A673 (cell line): ENCODE measurements around the gene MAPK4. TPM values are rescaled to one million over a fixed set of nuclear protein-coding genes. Genes with fewer than 3 reads are reported as not detected.

Experiments used
- BruUV-seq: library from RNA; stranded (reverse); fragments of 400-500 nt; replicated peaks from 2 replicates; lab custom pipeline; 2021; lab: Mats Ljungman, UMichigan
- CTCF ChIA-PET: fragments of 300-600 bp; sonication (Branson Sonifier 250); formaldehyde crosslinking; loops from one replicate; lab custom pipeline; 2022; ENCODE audit warnings: antibody characterized with exemption; lab: Charles Lee
- POLR2A ChIA-PET: fragments of 300-600 bp; sonication (Branson Sonifier 250); formaldehyde crosslinking; loops from one replicate; lab custom pipeline; 2022; ENCODE audit warnings: antibody characterized with exemption; ENCODE audit not compliant: low non-redundant PET; lab: Charles Lee
- DNase-seq: peaks from one replicate; pipeline ENCODE4 v3.0.0-alpha.2; 2015; ENCODE audit warnings: low spot score
- H3K27ac ChIP-seq: fragments of 200-600 bp; sonication (generic); 2 replicates; pipeline ENCODE4 v1.5.1; 2016; ENCODE audit warnings: mixed run types, low read depth, mild to moderate bottlenecking, mixed read lengths, antibody characterized with exemption, low read length; ENCODE audit not compliant: poor library complexity, severe bottlenecking
- H3K27me3 ChIP-seq: fragments of 200-600 bp; sonication (generic); replicated peaks from 2 replicates; pipeline ENCODE4 v1.6.1; 2017; ENCODE audit warnings: mixed run types, low read depth, mild to moderate bottlenecking, mixed read lengths, antibody characterized with exemption, low read length; ENCODE audit not compliant: insufficient read depth, poor library complexity
- H3K36me3 ChIP-seq: fragments of 200-600 bp; sonication (generic); 2 replicates; pipeline ENCODE4 v1.6.1; 2016; ENCODE audit warnings: mixed run types, mild to moderate bottlenecking, mixed read lengths, antibody characterized with exemption, low read length; ENCODE audit not compliant: insufficient read depth, poor library complexity, severe bottlenecking
- H3K4me1 ChIP-seq: fragments of 200-600 bp; sonication (generic); 2 replicates; pipeline ENCODE4 v1.6.1; 2017; ENCODE audit warnings: mixed run types, mild to moderate bottlenecking, mixed read lengths, antibody characterized with exemption, low read length; ENCODE audit not compliant: insufficient read depth, poor library complexity, severe bottlenecking
- H3K4me3 ChIP-seq: fragments of 200-600 bp; sonication (generic); 2 replicates; pipeline ENCODE4 v1.5.1; 2016; ENCODE audit warnings: low read depth, mixed run types, mild to moderate bottlenecking, mixed read lengths, low read length; ENCODE audit not compliant: poor library complexity, severe bottlenecking
- H3K9me3 ChIP-seq: fragments of 200-600 bp; sonication (generic); 2 replicates; pipeline ENCODE4 v1.6.1; 2016; ENCODE audit warnings: mixed run types, low read depth, mild to moderate bottlenecking, mixed read lengths, antibody characterized with exemption, low read length; ENCODE audit not compliant: poor library complexity, severe bottlenecking
- CTCF ChIP-seq: fragments of 300-800, 200-600 bp; sonication (generic); conservative IDR thresholded peaks from 2 replicates; pipeline ENCODE4 v1.5.1; 2017; ENCODE audit warnings: low read depth, mild to moderate bottlenecking, antibody characterized with exemption, low read length, moderate library complexity, mixed read lengths
- EZH2 ChIP-seq: fragments of 200-600 bp; sonication (generic); IDR thresholded peaks from 2 replicates; pipeline ENCODE4 v1.6.1; 2017; ENCODE audit warnings: borderline replicate concordance, low read depth, mild to moderate bottlenecking, mixed read lengths, antibody characterized with exemption, low read length; ENCODE audit not compliant: poor library complexity, severe bottlenecking
- intact Hi-C: fragments of 100-400 bp; cut with micrococcal nuclease; formaldehyde crosslinking; loops from one replicate; pipeline ENCODE4 v1.10.0; 2022; ENCODE audit not compliant: unreplicated experiment
- total RNA-seq: library from RNA; stranded (reverse); gene quantifications from 2 replicates; pipeline ENCODE4 v1.2.3, GENCODE V29; 2021

Gene MAPK4
- total RNA-seq, 1 experiment from 2014 or later, result 0.62 TPM

- no TSS peak for BruUV-seq
- H3K27ac ChIP-seq, result no peak overlapping the region
- H3K9me3 ChIP-seq, result no peaks in the 10 kb centered on the region
- H3K4me3 ChIP-seq, result no peak overlapping the region
- no peaks in the 10 kb centered on the region for H3K36me3 ChIP-seq
- H3K4me1 ChIP-seq, result no peaks in the 10 kb centered on the region
- no peak for DNase-seq
- CTCF ChIA-PET, result no interaction called here
- no peaks in the 10 kb centered on the region for H3K27me3 ChIP-seq
- POLR2A ChIA-PET, result no interaction called here
- intact Hi-C loops, result no loop called here
- TF ChIP-seq CTCF (no peak), EZH2 (no peak)
These were observed 174.5 kb downstream of the MAPK4 start for GRCh38 chr18:50734342-50734741.

GRCh38 chr18:50734886-50735285, 175.0 kb downstream of the MAPK4 start:
- ChIA-PET CTCF (no interaction called here), POLR2A (no interaction called here)
- no peak for DNase-seq
- BruUV-seq, result no TSS peak
- Histone ChIP-seq H3K4me3 (no peak overlapping the region), H3K4me1 (no peaks in the 10 kb centered on the region), H3K27me3 (no peaks in the 10 kb centered on the region), H3K27ac (no peak overlapping the region), H3K9me3 (no peaks in the 10 kb centered on the region), H3K36me3 (no peaks in the 10 kb centered on the region)
- no peak for TF ChIP-seq EZH2
- TF ChIP-seq CTCF, result no peak
- intact Hi-C loops, result no loop called here

GRCh38 chr18:50737127-50737526, 177.2 kb downstream of the MAPK4 start:
- Histone ChIP-seq H3K4me1 (no peaks in the 10 kb centered on the region), H3K9me3 (no peaks in the 10 kb centered on the region), H3K4me3 (no peak overlapping the region), H3K27ac (no peak overlapping the region), H3K36me3 (no peaks in the 10 kb centered on the region), H3K27me3 (no peaks in the 10 kb centered on the region)
- DNase-seq, result no peak
- ChIA-PET POLR2A (no interaction called here), CTCF (no interaction called here)
- no TSS peak for BruUV-seq
- intact Hi-C loops, result no loop called here
- TF ChIP-seq CTCF (no peak), EZH2 (no peak)
